ENCODE measurements around the gene MYO1G.

The MYO1G gene

DNA sequence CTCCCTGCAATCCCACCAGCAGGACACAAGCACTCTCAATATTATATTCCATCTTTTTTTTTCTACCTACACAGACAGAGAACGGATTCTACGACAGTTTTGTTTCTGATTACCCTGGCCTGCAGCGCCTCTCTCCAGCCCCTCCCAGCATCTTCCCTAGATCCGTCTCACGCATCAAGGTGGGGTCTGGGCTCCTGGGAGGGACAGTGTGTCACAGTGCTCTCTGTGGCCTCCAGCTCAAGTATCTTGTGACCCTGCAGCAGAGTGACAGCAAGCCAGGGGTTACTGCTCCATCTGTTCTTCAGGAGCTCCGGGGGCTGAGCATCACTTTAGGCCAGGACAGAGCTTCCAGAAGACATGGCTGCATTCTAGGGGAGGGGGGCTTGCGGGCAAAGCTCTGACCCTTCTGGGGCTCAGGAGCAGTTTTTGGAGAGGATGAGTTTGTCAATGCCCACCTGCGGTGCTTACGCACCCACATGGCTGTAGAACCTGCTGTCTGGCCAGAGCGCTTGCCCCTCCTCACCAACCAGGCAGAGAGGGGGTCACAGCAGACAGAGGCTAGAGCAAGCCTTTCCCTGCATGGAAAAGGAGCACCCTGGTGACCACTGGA lies 22.6 kb downstream of the MYO1G start:
- no peaks in the 10 kb centered on the region for H3K27me3 ChIP-seq (ENCODE audit: insufficient read depth, low read length, poor library complexity, severe bottlenecking)
- peaks cover 4% of the 10 kb centered on the region for H3K4me1 ChIP-seq (ENCODE audit: insufficient read depth, low read length, poor library complexity, severe bottlenecking)
- H3K9me2 ChIP-seq (replicated peaks; ENCODE audit: low read depth, low read length), result no peaks in the 10 kb centered on the region
- H3K4me3 ChIP-seq (ENCODE audit: low read length, poor library complexity, severe bottlenecking), result no peak overlapping the region
- H4K20me1 ChIP-seq (ENCODE audit: insufficient read depth, low read length, poor library complexity, severe bottlenecking), result peaks cover 3% of the 10 kb centered on the region
- H3K9ac ChIP-seq (ENCODE audit: low read depth, low read length, poor library complexity, severe bottlenecking), result no peak overlapping the region
- no peak overlapping the region for H3K4me2 ChIP-seq (ENCODE audit: low read depth, low read length, poor library complexity, severe bottlenecking)
- TF ChIP-seq, protein P1, sequence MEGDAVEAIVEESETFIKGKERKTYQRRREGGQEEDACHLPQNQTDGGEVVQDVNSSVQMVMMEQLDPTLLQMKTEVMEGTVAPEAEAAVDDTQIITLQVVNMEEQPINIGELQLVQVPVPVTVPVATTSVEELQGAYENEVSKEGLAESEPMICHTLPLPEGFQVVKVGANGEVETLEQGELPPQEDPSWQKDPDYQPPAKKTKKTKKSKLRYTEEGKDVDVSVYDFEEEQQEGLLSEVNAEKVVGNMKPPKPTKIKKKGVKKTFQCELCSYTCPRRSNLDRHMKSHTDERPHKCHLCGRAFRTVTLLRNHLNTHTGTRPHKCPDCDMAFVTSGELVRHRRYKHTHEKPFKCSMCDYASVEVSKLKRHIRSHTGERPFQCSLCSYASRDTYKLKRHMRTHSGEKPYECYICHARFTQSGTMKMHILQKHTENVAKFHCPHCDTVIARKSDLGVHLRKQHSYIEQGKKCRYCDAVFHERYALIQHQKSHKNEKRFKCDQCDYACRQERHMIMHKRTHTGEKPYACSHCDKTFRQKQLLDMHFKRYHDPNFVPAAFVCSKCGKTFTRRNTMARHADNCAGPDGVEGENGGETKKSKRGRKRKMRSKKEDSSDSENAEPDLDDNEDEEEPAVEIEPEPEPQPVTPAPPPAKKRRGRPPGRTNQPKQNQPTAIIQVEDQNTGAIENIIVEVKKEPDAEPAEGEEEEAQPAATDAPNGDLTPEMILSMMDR (conservative IDR thresholded peaks at IDR 0.05; ENCODE audit: low read length), result no peak
- TF ChIP-seq EZH2phosphoT487 (IDR thresholded peaks at IDR 0.05; ENCODE audit: borderline replicate concordance), result no peak
- H3K9me3 ChIP-seq (ENCODE audit: insufficient read depth, low read depth, low read length), result no peaks in the 10 kb centered on the region
- H3K36me3 ChIP-seq (ENCODE audit: insufficient read depth, low read length), result no peaks in the 10 kb centered on the region
- H3F3A ChIP-seq (ENCODE audit: low read depth), result peaks cover 12% of the 10 kb centered on the region; the same call in 1 of the 2 replicates
- no peak overlapping the region for H2AFZ ChIP-seq (ENCODE audit: low read length)
- no peaks in the 10 kb centered on the region for H3K79me2 ChIP-seq (ENCODE audit: insufficient read depth, low read length)

DNA sequence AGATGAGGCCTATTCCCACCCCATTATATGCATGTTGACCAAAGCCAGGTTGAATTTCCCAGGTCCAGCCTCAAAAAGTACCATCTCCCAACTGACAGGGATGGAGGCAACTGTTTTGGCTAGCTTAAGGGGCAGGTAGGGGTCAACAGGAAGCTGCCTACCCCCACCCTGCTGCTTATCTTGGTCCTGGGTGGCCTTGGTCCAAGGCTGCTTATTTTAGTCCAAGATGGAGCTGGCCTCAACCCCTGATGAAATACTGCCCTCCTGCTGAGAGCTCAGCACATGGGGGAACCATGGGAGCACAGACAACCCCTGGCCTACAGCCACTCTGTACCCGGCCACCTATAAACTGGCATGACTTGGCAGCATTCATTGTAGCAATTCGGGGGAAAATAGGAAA lies 23.1 kb downstream of the MYO1G start:
- Histone ChIP-seq H3K9me3 (ENCODE audit: insufficient read depth, low read depth, low read length) (no peaks in the 10 kb centered on the region), H2AFZ (ENCODE audit: low read length) (no peak overlapping the region), H3K4me3 (ENCODE audit: low read length, poor library complexity, severe bottlenecking) (no peak overlapping the region), H3K9me2 (replicated peaks; ENCODE audit: low read depth, low read length) (no peaks in the 10 kb centered on the region), H3K4me1 (ENCODE audit: insufficient read depth, low read length, poor library complexity, severe bottlenecking) (peaks cover 4% of the 10 kb centered on the region), H3K27me3 (ENCODE audit: insufficient read depth, low read length, poor library complexity, severe bottlenecking) (no peaks in the 10 kb centered on the region), H3K79me2 (ENCODE audit: insufficient read depth, low read length) (no peaks in the 10 kb centered on the region), H3K4me2 (ENCODE audit: low read depth, low read length, poor library complexity, severe bottlenecking) (no peak overlapping the region), H3K9ac (ENCODE audit: low read depth, low read length, poor library complexity, severe bottlenecking) (no peak overlapping the region), H3K36me3 (ENCODE audit: insufficient read depth, low read length) (no peaks in the 10 kb centered on the region), H3F3A (ENCODE audit: low read depth) (peaks cover 12% of the 10 kb centered on the region; the same call in 1 of the 2 replicates), H4K20me1 (ENCODE audit: insufficient read depth, low read length, poor library complexity, severe bottlenecking) (peaks cover 3% of the 10 kb centered on the region)
- TF ChIP-seq, protein P1 (conservative IDR thresholded peaks at IDR 0.05; ENCODE audit: low read length), result no peak
- no peak for TF ChIP-seq EZH2phosphoT487 (IDR thresholded peaks at IDR 0.05; ENCODE audit: borderline replicate concordance)

DNA sequence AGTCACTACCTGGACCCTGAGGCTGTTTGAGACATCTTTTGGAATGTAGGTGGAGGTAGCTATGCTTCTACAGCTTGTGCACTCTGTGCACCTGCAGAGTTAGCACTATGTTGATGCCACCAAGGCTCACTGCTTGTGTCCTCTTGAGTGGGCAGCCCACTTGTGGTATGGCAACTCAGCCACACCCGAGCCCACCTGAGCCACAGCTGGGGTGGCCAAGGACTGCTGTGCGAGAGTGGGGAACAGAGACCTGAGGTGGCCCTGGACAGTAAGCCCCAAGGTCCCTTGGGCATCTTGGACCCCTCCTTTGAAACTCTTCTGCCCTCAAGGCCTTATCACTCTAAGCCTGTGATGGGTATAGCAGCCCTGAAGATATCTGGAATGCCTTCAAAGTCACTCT lies 25.7 kb downstream of the MYO1G start:
- Histone ChIP-seq H4K20me1 (ENCODE audit: insufficient read depth, low read length, poor library complexity, severe bottlenecking) (no peaks in the 10 kb centered on the region), H3K4me2 (ENCODE audit: low read depth, low read length, poor library complexity, severe bottlenecking) (no peak overlapping the region), H3K9ac (ENCODE audit: low read depth, low read length, poor library complexity, severe bottlenecking) (no peak overlapping the region), H3K9me3 (ENCODE audit: insufficient read depth, low read depth, low read length) (no peaks in the 10 kb centered on the region), H2AFZ (ENCODE audit: low read length) (no peak overlapping the region), H3F3A (ENCODE audit: low read depth) (no peaks in the 10 kb centered on the region), H3K27me3 (ENCODE audit: insufficient read depth, low read length, poor library complexity, severe bottlenecking) (no peaks in the 10 kb centered on the region), H3K9me2 (replicated peaks; ENCODE audit: low read depth, low read length) (no peaks in the 10 kb centered on the region), H3K36me3 (ENCODE audit: insufficient read depth, low read length) (no peaks in the 10 kb centered on the region), H3K79me2 (ENCODE audit: insufficient read depth, low read length) (no peaks in the 10 kb centered on the region), H3K4me1 (ENCODE audit: insufficient read depth, low read length, poor library complexity, severe bottlenecking) (peaks cover 4% of the 10 kb centered on the region), H3K4me3 (ENCODE audit: low read length, poor library complexity, severe bottlenecking) (no peak overlapping the region)
- TF ChIP-seq EZH2phosphoT487 (IDR thresholded peaks at IDR 0.05; ENCODE audit: borderline replicate concordance), result no peak
- TF ChIP-seq, protein P1 (conservative IDR thresholded peaks at IDR 0.05; ENCODE audit: low read length), result no peak

Measured in Loucy (cell line).